Measurements from ENCODE around the gene ALPL. TPM values are rescaled to one million over a fixed set of nuclear protein-coding genes. Genes with fewer than 3 reads are reported as not detected.

Gene ALPL
- total RNA-seq, 1 donor from 2014 or later, result 4.9 TPM

DNA sequence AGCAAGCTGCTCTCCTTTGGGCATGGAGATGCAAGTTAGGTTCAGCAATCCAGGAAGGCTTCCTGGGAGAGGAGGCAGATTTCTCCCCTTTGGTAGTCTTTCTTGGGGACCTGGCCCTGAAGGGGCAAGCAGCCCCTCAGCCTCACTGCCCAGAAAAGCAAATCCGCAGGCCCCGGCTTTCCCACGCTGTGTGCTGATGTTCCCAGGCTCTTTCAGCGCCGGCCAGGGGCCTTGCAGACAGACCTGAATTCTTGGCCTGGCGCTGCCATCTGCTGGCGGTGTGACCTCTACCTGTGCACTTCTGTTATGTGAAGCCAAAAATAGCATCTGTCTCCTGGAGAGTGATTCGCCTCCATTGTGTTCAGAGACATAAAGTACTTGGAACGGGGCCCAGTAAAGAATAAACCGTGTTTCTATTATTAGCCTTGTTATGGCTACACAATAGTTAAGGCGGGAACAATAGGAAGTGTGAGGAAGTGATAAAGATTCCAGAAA is 64.8 kb downstream of the ALPL start:
- DNase-seq (ENCODE audit: low spot score in 2 of 2) (peak in 1 of 2 donors; percentile 76), FAIRE-seq (no peak)

DNA sequence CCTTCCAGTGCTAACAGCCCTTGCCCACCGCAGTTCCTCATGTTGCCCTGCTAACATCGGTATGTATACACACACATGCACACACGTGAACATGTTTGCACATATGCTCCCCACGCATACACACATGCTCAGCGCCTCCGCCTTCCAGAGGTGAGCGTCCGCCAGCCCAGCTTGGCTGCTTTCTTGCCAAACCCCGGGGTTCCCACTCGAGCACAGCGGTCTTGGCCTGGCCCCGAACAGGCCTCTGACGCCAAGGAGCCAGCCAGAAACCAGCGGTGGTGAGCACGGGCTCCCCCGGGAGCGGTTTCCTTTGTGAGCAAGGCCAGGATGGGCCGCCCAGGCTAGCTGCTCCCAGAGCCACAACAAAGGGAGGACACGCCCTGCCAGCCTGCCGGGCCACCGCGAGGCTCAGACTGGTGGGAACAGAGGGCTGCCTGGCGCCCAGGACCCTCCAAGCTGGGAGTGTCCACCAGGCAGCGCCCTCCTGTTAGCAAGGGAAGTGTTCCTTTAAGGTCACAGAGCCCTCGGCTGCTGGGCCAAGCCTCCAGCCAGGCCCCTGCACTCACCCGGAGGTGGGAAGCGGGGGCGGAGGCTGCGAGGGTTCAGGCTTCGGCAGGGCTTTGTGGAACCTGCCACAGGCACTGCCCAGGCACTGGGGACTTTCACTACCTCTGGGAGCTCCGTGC is 65.4 kb downstream of the ALPL start:
- DNase-seq (ENCODE audit: low spot score in 2 of 2) (no peak), FAIRE-seq (no peak)

DNA sequence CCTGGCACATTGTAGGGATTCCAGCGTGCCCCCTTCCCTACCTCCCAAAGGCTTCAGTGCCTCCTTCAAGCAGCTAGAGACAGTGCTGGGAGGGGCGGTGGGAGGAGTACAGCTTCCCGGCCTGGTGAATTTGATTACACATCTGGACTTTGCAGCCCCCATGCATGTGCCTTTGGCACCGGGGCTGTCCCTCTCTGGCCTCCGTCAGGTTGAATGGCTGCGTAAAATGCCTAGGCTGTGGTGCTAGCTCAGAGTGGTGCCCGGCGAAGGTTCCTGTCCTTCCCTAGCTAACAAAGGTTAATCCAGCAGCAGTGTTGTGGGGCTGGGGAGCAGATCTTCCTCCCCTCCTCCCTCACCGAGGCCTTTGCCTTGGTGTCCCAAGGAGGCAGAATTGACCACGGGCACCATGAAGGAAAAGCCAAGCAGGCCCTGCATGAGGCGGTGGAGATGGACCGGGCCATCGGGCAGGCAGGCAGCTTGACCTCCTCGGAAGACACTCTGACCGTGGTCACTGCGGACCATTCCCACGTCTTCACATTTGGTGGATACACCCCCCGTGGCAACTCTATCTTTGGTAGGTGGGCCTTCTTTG is 66.2 kb downstream of the ALPL start:
- FAIRE-seq, result no peak
- no peak for DNase-seq (ENCODE audit: low spot score in 2 of 2)

DNA sequence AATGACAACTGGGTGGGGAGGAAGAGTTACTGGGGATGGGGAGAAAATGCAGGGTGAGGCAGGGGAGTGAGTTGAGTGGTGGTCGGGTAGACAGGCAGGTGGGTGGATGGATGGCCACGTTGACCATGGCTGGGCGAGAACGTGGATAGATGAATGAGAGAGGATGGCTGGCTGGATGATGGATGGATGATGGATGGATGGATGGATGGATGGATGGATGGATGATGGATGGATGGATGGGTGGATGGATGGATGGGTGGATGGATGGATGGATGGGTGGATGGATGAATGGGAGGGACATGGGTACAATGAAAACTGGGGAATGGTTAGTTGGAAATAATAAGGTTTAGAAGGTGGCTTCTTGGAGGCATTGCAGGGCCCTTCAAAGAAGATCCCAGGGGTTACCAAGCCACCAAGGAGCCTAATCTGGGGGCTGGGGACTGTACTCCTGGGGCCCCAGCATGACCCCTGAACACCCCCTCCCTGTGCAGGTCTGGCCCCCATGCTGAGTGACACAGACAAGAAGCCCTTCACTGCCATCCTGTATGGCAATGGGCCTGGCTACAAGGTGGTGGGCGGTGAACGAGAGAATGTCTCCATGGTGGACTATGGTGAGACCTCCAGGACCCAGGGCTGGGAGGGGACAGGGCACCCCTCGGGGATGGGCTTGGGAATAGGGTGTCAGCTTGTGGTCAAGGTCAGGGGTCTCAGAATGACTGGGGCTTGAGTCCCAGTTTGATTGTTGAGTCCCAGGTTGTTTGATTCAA is 67.0 kb downstream of the ALPL start:
- FAIRE-seq (no peak), DNase-seq (ENCODE audit: low spot score in 2 of 2) (no peak)

DNA sequence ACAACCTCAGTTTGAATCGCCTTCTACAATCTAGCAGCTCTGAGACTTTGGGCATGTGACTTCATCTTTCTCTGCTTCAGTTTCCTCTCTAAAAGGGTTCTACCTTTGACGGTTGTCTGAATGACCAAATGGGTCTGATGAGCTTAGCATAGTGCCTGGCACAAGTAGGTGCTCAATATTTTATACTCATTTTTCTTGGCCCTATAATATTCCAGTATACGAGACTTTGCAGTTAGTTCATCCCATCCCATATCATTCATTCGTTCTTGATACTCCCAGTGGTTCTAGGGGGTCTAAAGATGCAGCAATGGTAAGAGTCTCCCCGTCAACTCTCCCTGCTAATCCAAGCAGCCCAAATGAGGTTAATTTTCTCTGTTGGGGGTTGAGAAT is 67.6 kb downstream of the ALPL start:
- DNase-seq (ENCODE audit: low spot score in 2 of 2), result no peak
- FAIRE-seq, result no peak

DNA sequence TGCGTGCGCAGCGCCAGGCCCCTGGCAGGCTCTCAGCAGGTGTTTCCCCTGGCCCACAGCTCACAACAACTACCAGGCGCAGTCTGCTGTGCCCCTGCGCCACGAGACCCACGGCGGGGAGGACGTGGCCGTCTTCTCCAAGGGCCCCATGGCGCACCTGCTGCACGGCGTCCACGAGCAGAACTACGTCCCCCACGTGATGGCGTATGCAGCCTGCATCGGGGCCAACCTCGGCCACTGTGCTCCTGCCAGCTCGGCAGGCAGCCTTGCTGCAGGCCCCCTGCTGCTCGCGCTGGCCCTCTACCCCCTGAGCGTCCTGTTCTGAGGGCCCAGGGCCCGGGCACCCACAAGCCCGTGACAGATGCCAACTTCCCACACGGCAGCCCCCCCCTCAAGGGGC is 68.1 kb downstream of the ALPL start:
- FAIRE-seq (no peak), DNase-seq (ENCODE audit: low spot score in 2 of 2) (no peak)

DNA sequence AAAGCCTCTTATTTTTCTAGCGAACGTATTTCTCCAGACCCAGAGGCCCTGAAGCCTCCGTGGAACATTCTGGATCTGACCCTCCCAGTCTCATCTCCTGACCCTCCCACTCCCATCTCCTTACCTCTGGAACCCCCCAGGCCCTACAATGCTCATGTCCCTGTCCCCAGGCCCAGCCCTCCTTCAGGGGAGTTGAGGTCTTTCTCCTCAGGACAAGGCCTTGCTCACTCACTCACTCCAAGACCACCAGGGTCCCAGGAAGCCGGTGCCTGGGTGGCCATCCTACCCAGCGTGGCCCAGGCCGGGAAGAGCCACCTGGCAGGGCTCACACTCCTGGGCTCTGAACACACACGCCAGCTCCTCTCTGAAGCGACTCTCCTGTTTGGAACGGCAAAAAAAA is 68.7 kb downstream of the ALPL start:
- DNase-seq (ENCODE audit: low spot score in 2 of 2) (no peak), FAIRE-seq (no peak)

DNA sequence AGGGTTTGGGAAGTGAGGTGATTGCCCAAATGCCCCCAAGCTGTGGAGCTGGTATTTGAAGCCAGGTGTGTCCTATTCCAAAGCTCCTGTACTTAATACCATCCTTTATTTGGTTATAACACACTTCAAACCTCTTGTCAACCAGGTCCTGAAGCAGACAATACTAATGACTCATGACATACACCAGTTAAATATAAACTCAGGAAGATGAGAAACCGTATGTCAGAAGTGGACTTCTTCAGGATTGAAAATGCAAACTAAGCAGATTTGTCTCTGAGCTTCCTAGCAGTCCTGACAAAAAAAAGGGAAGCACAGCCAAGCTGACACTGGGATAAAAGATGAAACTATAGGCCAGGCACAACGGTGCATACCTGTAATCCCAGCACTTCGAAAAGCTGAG is 70.6 kb downstream of the ALPL start:
- no peak for FAIRE-seq
- DNase-seq (ENCODE audit: low spot score in 2 of 2), result no peak

DNA sequence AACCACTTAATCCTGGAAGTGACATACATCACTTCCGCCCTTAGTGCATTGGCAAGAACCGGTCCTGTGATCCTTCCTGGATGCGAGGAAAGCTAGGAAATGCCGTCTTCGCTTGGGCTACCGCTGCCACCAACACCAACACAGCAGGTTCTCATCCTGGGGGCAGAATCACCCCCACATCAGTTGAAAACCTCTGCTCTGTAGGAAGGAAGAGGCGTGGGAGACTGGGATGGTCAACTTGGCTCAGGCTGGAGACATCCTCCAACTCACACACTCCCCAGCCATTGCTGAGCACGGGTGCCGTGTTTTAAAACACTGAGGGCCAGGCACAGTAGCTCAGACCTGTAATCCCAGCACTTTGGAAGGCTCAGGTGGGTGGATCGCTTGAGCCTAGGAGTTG is 74.9 kb downstream of the ALPL start:
- DNase-seq (ENCODE audit: low spot score in 2 of 2) (no peak), FAIRE-seq (no peak)

DNA sequence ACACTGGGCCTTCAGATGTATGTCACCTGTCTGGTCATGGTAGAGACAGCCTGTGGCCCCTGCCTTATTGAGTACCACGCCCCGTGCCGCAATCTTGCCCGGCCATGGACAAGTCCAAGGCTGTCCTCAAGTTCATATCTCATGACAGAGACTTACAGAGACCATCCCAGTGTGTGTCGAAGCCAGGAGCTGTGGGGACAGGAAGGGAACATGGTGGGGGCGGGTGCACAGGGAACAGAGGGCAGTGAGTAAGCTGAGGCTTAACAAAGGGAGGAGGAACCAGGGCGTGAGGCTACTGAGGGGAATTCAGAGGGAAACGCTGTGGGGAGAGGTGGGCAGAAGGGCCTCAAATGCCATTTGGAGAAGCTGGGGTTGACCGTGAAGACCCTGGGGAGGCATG is 75.8 kb downstream of the ALPL start:
- FAIRE-seq (no peak), DNase-seq (ENCODE audit: low spot score in 2 of 2) (no peak)

DNA sequence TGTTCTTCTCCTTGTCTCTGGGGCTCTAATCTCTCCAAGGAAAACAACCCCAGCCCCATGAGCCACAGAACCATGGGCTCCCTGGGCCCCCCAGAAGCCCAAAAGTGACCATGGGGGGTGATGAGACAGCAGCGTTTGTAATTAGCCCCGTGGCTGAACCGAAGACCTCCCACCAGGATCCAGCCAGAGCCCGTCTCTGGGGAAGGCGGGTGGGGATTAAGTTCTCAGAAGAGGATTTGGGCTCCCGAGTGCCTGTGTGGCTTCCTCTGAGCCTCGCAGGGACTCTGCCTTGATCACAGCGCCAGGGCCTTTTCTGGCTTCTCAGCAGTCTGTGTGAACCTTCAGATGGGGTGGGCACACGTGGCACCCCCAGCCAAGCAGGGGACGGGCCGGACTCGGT is 77.0 kb downstream of the ALPL start:
- DNase-seq (ENCODE audit: low spot score in 2 of 2) (no peak), FAIRE-seq (no peak)

DNA sequence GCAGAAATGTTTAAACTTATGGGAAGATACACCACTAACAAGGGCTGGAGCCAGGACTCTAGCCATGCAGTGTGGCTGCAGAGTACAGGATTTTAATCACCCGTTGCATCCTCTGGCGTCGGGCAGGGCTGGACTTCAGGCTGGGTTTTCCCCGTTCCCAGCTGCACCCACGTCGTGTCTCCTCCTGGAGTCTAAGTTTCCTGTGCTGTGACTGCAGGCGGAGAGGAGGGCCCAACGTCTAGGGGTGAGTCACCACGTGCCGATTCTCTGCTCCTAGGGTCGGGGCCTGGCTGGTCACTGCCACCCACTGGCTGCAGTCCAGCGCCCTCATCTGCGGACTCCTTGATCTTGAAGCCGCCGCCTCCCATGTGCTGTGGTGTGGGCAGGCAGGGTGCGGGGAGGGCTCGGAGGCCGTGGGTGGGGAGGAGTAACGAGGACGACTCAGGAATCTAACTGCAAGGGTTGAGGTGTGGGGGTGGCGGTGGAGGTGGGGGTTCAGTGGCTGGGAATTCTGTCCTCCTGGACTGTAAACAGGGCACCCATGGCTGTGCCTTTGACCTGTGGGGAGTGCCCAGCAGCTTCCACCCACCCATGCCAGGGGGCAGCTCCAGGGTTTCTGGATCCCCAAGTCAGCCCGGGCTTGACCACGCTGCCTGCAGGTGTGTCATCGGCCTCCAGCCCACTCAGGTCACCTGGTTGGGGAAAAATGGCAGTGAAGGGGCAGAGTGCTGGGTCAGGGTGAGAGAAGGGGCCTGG is 77.8 kb downstream of the ALPL start:
- no peak for FAIRE-seq
- DNase-seq (ENCODE audit: low spot score in 2 of 2), result peak in 1 of 2 donors; percentile 74

DNA sequence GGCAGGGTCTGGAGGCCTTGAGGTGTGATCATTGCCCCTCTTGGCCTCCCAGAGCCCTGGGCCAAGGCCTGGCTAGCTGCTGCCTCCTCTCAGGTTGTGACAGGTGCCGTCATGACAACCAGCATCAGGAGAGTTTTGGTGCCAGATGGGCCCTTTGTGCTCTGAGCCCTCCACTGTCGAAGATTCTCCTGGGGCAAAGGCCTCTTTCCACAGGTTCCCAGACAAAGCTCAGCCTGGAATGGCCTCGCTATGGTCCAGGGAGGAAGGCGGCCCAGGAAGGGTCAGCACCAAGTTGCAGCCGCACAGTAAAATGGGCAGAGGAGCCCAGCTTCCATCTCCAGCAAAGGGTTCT is 78.4 kb downstream of the ALPL start:
- FAIRE-seq (no peak), DNase-seq (ENCODE audit: low spot score in 2 of 2) (no peak)

DNA sequence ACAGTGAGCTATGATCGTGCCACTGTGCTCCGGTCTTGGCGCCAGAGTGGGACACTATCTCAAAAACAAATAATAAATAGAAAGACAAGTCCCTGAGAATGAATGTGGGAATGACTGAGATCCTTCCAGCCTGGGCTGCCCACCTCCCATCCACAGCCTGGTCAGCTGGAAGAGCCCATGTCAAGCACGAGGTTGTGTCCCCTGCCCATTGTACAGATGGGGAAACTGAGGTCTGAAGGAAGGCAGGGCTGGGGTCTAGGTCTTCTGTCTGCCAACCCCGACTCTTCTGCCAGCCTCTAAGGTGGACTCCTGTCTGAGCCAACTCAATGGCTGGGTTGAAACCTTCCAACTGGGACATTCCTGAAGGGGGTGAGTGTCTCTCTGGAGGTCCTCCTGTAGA is 80.4 kb downstream of the ALPL start:
- FAIRE-seq (no peak), DNase-seq (ENCODE audit: low spot score in 2 of 2) (no peak)

DNA sequence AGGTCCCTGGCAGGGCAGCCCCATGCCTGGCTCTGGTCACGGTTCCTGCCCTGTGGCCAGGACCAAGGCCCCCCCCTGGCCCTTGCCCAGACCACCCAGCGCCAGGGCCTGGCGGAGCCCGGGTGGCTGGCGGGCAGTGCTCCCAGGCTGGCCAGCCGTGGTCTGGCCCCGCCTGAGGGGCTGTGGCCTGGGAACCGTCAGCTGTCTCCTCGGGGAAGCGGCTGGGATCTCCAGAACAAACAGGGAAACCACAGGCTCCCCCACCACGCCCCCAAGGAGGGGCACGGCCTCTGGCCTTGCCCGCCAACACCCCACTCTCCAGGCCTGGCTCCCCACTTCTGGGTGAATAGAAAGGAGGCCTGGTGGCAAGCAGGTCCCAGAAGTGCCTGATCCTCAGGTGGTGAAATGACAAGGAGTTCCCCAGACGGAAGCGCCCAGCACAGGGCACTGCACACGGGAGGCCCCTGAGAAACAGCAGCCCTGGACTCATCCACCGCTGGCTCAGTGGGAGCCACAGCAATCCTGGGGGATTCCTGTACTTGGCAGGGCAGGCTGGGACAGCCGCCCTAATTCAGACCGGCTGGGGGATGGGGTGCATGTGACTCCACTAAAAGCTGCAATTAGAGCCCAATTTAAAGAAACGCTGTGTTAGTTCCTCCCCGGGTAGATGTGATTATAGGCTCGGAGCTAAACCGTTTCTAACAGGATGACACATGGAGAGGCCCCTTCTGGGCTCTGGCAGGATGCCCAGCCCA is 81.1 kb downstream of the ALPL start:
- FAIRE-seq (no peak), DNase-seq (ENCODE audit: low spot score in 2 of 2) (peak in 1 of 2 donors; percentile 54)

DNA sequence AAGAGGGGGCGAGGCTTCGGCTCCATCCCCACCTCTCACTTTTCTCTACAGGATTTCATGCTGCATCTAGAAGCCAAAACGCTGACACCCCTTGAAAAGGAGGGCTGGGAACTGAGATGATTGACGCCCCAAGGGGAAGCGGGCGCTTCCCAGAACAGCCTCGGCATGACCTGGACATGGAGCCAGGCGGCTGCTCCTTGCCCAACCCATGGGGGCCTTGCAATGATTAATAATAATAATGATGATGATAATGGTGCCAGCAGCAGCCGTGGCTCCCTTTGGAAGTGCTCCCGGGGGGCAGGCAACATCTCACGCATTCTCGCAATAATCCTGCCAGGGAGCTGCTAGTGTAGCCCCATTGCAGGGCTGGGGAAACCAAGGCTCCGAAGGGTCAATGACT is 81.7 kb downstream of the ALPL start:
- FAIRE-seq (no peak), DNase-seq (ENCODE audit: low spot score in 2 of 2) (no peak)

DNA sequence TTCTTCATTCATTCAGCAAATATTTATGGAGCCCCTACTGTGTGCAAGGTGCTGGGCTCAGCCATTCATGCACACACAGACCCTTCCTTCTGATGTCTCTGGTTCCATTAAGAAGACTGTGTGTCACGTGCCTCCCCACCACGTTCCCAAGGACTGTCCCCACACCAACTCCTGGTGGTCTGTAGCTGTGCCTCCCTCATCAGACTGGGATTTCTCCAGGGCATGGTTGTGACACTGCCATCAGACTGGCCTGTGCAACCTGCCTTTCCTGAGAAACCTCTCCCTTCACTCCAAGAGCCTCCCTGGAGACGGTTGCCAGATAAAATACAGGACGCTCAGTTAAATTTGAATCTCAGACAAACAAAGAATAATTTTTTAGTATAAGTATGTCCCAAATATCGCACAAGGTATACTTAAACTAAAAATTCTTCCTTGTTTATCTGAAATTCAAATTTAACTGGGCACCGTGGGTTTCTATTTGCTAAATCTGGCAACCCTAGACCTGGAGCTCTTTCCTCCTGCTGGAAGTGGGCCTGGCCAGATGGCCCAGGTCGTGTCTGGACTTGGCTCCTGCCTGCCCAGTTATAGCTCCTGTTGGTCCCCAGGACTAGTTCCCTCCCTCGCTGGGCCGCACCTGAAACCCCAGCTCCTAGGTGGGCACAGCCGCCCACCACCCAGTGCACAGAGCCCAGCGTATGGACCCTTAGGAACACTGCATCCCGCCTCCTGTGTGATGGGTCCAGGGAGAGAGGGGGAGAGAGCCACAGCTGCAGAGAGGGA is 83.1 kb downstream of the ALPL start:
- FAIRE-seq (no peak), DNase-seq (ENCODE audit: low spot score in 2 of 2) (no peak)

DNA sequence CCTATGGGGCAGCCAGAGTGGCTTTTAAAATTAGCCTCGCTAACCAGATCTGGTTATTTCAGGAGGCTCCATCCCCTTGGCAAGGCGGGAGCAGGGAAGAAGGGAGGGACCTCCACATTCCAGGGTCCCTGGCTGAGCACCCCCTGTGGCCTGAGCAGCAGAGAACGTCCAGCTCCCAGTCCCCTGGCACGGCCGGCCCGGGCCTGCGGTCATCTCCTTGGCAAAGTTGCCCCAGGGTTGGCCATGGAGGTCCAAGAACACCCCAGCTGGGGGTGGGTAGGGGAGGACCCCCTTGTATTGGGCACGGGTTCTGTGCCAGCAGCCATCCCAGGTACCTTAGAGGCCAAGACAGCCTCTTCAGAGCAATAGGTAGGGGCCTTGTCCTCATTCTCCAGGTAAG is 84.0 kb downstream of the ALPL start:
- DNase-seq (ENCODE audit: low spot score in 2 of 2) (no peak), FAIRE-seq (no peak)

DNA sequence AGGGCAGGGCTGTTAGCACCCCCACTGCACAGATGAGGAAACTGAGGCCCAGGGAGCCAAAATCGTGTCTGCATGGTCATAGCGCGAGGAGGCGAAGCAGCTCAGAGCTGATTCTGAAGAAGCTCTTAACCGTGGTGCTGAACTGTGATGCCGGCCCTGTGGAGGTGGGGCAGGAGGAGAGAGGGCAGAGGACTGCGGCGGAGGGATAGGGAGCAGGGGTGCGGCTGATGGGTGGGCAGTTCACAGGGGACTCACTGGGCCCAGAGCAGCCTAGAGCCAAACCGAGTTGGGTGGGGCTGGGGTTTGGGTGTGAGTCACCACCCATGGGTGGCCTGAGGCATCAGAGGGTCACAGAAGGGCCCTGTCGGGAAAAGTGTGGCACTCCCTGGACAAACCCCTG is 85.3 kb downstream of the ALPL start:
- FAIRE-seq, result no peak
- no peak for DNase-seq (ENCODE audit: low spot score in 2 of 2)
